HG03108 (cell line): ENCODE measurements around the gene MED12L.
"Not testable (repeated sequence)": the region's sequence is repeated elsewhere in the genome, so short reads cannot be mapped to it uniquely, and the experiment has no call there.

Experiments used
- ATAC-seq: cut with Tn5 transposase; IDR thresholded peaks from one replicate; pipeline ENCODE4 v1.9.1; 2021; ENCODE audit warnings: moderate library complexity; ENCODE audit not compliant: unreplicated experiment

MED12L gene

GRCh38 chr3:151234825-151235224, 149.4 kb downstream of the MED12L start:
- no peak for ATAC-seq

- no peak for ATAC-seq
Observed at GRCh38 chr3:151236316-151236715, 150.9 kb downstream of the MED12L start.

GRCh38 chr3:151236736-151237135, 151.3 kb downstream of the MED12L start:
- ATAC-seq: no peak

GRCh38 chr3:151242006-151242405, 156.5 kb downstream of the MED12L start:
- not testable (repeated sequence) for ATAC-seq

GRCh38 chr3:151248772-151249337, 163.4 kb downstream of the MED12L start:
- ATAC-seq: no peak

GRCh38 chr3:151256749-151257148, 171.3 kb downstream of the MED12L start:
- no peak for ATAC-seq

GRCh38 chr3:151259664-151260063, 174.2 kb downstream of the MED12L start:
- no peak for ATAC-seq

- ATAC-seq: no peak
Observed at GRCh38 chr3:151262871-151263525, 177.5 kb downstream of the MED12L start.

GRCh38 chr3:151264605-151265004, 179.1 kb downstream of the MED12L start:
- ATAC-seq: no peak

- no peak for ATAC-seq
Observed at GRCh38 chr3:151265166-151265565, 179.7 kb downstream of the MED12L start.

GRCh38 chr3:151265866-151266265, 180.4 kb downstream of the MED12L start:
- peak; percentile 93 for ATAC-seq

- ATAC-seq: no peak
Observed at GRCh38 chr3:151267066-151267465, 181.6 kb downstream of the MED12L start.

GRCh38 chr3:151268267-151269235, 183.1 kb downstream of the MED12L start:
- ATAC-seq: peak; percentile 47

- ATAC-seq: no peak
Observed at GRCh38 chr3:151269631-151270030, 184.2 kb downstream of the MED12L start.

GRCh38 chr3:151275091-151275490, 189.6 kb downstream of the MED12L start:
- ATAC-seq: no peak

- ATAC-seq: peak; percentile 7
Observed at GRCh38 chr3:151276038-151276686, 190.7 kb downstream of the MED12L start.

- peak; percentile 65 for ATAC-seq
Observed at GRCh38 chr3:151276687-151277042, 191.2 kb downstream of the MED12L start.

GRCh38 chr3:151278230-151278629, 192.8 kb downstream of the MED12L start, which contains the start of gene P2RY14:
P2RY14 (minus strand) TSS chr3:151278542; CDS start chr3:151214316, 64,226 bp downstream.
- ATAC-seq: no peak

- ATAC-seq: no peak
Observed at GRCh38 chr3:151281671-151282324, 196.3 kb downstream of the MED12L start.

- peak; percentile 59 for ATAC-seq
Observed at GRCh38 chr3:151282921-151283320, 197.5 kb downstream of the MED12L start.

- ATAC-seq: no peak
Observed at GRCh38 chr3:151283387-151283786, 197.9 kb downstream of the MED12L start.
